Activated CD8-positive, alpha-beta memory T cell treated with anti-CD3 and anti-CD28 coated beads, Interleukin-2, amount 50 U/mL, for 4 hours (primary cell): ENCODE results near the gene NMRK2.
A peak's percentile ranks its signal among the peaks of the same experiment; 100 is the strongest.
"Not testable (repeated sequence)": the region's sequence is repeated elsewhere in the genome, so short reads cannot be mapped to it uniquely, and the experiment has no call there.

Source experiments
- DNase-seq: peaks from one replicate; pipeline ENCODE4 v3.0.0-alpha.2; 2020

The NMRK2 gene

GRCh38 chr19:3966051-3967017, 33.5 kb downstream of the NMRK2 start:
- DNase-seq = no peak

GRCh38 chr19:3967983-3968382, 35.1 kb downstream of the NMRK2 start:
- not testable (repeated sequence) for DNase-seq

- no peak for DNase-seq
Observed at GRCh38 chr19:3968556-3969434, 35.9 kb downstream of the NMRK2 start.

- no peak for DNase-seq
Observed at GRCh38 chr19:3969435-3970312, 36.8 kb downstream of the NMRK2 start.

GRCh38 chr19:3970313-3970807, 37.5 kb downstream of the NMRK2 start:
- no peak for DNase-seq

GRCh38 chr19:3970808-3971598, 38.1 kb downstream of the NMRK2 start, which contains the start of gene DAPK3:
DAPK3 (minus strand) TSS chr19:3971099; CDS start chr19:3969735, 1,364 bp downstream.
- DNase-seq = peak; percentile 92

GRCh38 chr19:3975144-3975543, 42.3 kb downstream of the NMRK2 start:
- DNase-seq = no peak

- no peak for DNase-seq
Observed at GRCh38 chr19:3975637-3976087, 42.8 kb downstream of the NMRK2 start.

GRCh38 chr19:3976495-3977241, 43.8 kb downstream of the NMRK2 start:
- no peak for DNase-seq

- no peak for DNase-seq
Observed at GRCh38 chr19:3977242-3978143, 44.6 kb downstream of the NMRK2 start.

- no peak for DNase-seq
Observed at GRCh38 chr19:3978145-3978544, 45.3 kb downstream of the NMRK2 start.

GRCh38 chr19:3979289-3979673, 46.4 kb downstream of the NMRK2 start:
- no peak for DNase-seq

- DNase-seq = no peak
Observed at GRCh38 chr19:3979674-3980352, 46.9 kb downstream of the NMRK2 start.

GRCh38 chr19:3980353-3981251, 47.7 kb downstream of the NMRK2 start:
- no peak for DNase-seq

- no peak for DNase-seq
Observed at GRCh38 chr19:3981373-3981735, 48.5 kb downstream of the NMRK2 start.

GRCh38 chr19:3981736-3982681, 49.1 kb downstream of the NMRK2 start:
- DNase-seq = no peak
